ENCODE results near the gene BACE1.

Gene BACE1

DNA sequence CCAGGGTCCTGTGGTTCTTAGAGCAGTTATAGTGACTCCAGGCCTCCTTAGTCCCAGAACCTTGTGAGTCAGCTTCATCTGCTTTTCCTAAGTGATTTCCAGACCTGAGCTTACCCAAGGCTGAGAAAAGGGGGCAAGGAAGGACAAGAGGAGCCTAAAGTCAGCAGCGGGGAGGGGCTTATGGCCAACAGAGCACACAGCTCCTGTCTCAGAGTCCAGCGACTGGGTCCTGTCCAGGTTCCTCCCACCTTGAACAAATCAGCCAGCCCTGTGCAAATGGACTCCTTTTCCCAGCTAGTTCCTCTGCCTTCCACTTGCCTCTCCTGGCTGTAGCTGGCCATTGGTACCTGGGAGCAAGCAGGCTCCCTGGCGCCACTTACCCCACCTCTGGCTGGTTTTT, 10.9 kb downstream of the BACE1 start:
- DNase-seq, result no peak

DNA sequence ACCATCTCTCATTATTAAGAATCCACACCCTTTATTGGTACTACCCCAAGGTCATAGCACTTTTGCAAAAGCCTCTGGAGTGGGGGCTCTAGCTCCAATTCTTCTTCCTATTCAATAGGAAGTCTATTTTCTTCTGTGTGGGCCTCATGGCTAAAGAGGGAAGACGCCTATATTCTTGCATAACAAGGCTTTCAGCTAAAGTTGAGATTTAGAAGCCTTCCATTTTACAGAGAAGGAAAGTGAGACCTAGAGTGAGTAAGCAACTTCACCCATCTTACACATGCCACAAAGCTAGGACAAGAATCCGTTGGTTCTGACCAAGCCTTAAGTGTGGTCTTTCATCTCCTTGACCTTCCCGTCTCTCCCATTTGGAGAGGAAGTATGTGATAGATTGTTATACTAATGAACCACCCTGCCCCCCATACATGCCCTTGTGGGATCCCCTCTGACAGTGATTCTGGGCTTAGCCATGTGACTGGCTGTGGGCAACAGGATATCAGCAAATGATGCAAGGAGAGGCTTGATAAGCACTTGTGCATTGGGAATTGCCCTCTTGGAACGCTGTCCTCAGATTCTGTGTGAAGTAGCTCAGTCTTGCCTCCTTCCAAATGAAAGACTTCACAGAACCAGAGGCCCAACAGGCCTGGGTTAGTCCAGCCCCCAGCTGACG, 12.3 kb downstream of the BACE1 start:
- no peak for DNase-seq

DNA sequence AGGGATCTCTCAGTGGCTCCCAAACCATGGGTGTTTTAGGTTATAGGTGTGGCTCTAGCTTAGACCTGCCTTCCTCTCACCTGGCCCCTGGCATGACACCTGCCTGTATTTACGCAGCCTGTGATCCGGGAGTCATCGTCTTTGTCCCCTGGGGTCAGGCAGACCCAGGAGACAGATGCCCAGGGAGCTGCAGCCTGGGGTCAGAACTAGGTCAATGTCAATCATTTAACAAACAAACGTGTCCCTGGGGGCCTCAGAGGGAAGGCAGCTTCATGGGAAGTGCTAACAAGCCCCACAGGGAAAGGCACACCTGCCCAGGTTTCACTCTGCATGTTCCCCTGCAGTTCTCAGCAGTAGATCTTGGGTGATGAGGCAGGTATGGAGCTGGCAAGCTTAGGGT, 13.0 kb downstream of the BACE1 start:
- DNase-seq, result no peak

DNA sequence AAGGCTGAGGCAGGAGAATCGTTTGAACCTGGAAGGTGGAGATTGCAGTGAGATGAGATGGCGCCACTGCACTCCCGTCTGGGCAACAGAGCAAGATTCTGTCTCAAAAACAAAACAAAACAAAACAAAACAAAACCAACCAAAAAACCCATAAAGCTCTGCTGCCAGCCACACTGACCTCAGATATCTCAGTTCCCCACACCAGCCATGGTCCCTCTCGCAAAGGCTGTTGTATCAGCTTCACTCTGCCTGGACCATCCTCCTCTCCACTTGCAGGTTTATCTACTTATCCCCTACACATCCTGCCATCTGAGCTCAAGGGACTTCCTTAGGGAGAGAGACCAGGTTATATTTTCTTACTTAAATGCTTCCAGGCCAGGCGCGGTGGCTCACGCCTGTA, 13.8 kb downstream of the BACE1 start:
- no peak for DNase-seq

DNA sequence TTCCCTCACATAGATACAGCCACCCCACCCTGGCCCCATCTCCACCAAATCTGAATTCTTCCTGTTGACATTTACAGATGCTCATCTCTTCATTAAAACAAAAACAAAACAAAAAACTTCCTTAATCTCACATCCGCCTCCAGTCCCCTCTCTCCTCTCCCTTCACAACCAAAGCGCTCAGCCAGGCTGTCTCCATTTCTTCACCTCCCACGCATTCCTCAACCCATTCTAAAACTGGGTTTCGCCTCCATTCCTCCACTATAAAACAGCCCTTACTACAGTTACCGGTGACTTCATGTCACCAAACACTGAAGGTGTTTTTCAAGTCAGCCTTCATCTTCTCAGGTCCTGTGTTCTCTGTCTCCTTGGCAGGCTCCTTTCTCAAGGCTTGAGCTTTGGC, 15.3 kb downstream of the BACE1 start:
- DNase-seq, result no peak

DNA sequence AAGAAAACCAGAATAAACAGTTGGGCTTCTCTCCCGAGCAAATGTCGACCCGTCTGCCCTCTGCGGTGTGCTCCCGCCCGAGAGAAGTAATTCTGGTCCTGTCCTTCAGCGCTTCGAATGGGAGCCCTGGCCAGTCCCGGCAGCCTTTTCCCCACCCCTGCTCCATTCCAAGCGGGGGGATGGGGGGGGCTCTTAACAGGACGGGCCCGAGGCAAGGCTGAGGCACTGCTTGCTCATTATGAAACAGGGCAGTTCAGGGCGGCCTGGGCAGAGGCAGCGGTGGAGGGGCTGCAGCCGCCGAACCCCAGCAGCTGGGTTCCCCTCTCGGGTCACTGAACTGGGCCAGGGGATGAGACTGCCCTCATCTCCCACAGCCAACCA, 15.8 kb downstream of the BACE1 start:
- DNase-seq, result no peak

DNA sequence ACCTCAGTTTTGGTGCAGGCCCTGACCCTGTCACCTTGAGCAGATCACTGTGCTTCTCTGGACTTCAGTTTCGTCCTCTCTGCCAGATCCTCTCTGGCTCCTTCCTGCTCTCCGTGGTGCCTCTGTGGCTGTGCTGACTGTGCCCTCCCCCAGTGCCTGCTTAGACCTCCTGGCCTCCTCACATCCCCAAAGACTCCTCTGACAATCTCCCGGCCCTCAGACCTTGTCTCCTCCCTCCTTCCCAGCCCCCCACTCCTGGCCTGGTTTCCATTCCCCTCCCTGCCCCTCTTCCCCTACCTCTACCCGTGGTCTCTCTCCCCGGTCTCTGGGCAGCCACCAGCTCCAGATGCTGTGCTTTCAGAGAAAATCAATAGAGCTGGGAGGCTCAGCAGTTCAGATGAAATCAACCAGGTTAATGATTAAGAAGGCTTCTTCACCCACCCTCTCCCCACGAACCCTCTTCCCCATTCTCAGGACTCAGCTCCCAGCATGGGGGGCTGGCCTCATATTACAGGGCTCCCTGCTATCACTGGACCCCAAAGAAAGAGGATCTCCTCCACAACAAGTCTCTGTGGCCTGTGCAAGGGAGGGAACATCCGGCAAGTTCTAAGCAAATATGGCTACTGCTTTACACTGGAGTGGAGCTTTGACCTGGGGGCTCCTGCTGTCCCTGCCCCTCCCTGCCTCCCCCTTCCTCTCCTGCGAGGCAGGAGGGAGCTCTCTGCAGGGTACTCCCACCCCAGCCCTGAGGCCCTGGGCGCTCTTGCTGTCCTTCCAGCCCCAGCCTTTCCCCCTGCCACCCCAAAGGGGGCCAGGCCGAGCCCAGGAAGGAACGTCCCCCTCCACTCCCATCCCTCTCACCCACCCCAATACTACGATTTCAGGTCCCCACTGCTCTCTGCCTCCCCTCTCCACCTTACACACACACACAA, 16.4 kb downstream of the BACE1 start:
- no peak for DNase-seq

DNA sequence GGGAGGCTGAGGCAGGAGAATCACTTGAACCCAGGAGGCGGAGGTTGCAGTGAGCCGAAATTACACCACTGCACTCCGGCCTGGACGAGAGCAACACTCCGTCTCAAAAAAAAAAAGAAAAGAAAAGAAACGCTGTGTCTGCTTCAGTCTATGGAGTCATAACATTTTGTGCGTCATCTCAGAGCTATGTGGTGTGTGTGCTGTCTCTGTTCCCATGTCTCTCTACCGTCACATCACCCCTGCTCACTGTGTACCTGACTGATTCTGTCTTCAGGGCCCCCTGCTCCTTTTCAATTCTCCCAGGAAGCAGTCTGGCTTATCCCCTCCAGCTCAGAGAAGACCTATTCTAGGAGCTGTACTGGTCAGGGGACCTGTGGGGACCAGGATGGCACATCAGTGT, 17.9 kb downstream of the BACE1 start:
- no peak for DNase-seq

DNA sequence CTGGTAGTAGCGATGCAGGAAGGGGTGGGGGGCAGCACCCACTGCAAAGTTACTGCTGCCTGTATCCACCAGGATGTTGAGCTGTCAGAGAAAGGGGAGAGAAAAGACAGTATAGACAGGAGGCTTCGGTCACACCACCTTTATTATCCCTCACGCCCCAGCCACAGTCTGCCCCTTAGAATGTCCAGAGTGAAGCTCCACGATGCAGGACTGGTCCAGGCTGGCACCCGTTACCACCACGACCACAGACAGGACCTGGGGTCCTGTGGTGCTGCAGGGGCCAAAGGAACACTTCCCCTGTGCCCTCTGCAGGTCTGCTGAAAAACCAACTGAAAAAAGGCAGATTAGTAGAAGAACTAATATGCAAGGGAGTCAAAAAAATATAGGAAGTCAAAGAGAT, 19.2 kb downstream of the BACE1 start:
- no peak for DNase-seq

DNA sequence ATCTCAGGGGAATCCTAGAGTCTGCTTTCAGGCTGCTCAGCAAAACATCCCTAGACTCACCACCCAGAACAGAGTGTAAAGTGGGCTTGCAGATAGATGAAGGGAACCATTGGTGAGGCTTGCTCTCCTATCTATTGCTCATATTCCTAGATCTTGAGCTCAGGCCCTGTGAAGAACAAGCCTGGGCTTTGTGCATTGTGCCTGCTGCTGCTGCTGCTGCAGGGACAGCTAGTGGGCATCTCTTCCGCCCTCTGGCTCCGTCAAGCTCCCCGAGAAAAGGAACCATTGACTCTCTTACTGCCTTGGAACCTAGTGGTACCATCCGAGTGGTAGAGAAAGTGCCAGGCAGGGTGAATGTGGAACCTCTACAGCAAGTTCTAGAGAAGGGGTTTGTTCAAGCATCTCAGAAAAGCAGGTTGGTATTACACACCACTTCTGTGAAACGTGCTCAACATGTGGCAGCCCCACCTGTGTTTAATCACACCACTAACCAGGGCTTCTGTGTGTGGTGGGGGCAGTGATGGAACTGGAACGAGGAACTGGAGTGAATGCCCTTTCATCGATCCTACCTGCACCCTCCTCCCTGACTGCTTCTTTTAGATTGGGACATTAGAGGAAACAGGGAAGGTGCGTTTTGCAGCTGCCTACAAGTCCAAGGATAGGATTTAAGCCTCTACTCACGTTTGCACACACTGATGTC, 20.5 kb downstream of the BACE1 start:
- no peak for DNase-seq

DNA sequence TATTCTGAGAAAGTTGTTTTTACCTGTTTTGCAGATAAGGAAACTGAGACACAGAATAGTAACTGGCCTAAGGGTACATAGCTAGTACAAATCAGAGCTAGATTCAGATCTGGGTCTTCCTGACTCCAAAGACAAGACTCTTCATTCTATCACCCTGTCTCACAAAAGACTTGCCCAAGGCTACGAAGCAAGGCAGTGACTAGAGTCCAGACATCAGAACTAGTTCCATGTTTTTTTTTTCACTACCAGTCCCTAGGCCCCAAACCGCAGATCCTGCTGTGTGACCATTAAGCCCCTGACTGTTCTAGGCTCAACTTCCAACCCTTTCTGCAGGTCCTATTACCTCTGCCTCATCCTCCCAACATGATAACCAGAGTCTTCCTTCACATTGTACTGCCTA, 23.4 kb downstream of the BACE1 start:
- no peak for DNase-seq

DNA sequence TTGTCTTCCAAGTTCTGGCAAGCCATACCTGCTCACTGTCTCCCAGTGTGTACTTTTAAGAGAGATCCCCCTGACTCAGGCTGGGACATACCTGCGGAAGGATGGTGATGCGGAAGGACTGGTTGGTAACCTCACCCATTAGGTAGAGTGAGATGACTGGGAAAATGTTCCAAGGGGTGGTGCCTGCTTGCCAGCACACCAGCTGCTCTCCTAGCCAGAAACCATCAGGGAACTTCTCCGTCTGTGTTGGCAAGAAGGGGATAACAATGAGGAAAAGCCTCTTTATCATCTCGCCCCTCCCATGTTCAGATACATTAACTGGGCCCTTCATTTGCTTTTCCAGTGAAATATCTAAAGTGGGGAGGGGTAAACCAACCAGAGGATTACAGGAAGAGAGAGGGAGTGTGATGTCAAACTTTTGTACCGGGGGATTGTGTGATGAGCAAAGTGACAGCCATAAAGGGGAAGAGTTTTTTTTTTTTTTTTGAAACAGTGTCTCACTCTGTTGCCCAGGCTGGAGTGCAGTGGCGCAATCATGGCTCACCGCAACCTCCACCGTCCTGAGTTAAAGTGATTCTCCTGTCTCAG, 25.2 kb downstream of the BACE1 start, which contains the start of gene BACE1-AS:
Gene BACE1-AS (plus strand): TSS at position 538 of the 588 bp plus-strand sequence.
- DNase-seq, result no peak

DNA sequence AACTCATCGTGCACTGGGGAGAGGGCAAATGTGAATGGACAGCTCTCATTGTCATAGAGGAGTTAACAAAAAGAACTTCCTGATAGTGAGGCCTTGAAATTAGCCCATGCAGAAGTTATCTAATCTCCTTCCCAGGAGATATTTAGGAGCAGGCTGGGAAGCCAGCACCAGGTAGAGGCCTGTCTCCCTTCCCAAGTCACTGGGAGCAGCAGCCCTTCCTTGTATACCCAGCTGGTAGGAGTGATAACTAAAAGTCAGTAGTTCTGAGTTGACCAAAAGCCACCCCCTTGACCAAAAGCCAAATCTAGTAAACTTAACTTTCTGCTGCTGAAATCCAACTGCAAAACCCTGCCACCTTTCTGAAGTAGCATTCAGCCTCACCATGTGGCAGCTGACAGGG, 26.3 kb downstream of the BACE1 start:
- DNase-seq, result no peak

DNA sequence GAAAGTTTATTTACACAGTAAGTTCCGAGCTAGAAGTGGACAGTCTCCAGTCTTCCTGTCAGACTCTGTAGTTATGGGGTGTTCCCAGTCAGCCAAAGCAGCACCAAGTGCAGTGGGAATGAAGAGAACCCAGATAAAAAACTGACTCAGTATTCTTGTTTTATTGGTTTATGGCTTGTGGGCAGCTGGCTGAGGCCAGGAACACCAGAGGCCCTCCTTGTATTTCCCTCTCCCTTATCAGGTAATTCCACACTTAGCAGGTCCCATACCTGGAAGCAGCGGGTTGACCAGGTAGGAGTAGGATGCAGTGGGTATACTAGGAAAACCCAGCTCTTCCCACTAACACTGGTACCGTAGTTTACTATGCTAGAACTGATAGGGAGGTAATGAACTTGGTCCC, 28.4 kb downstream of the BACE1 start:
- DNase-seq, result no peak

DNA sequence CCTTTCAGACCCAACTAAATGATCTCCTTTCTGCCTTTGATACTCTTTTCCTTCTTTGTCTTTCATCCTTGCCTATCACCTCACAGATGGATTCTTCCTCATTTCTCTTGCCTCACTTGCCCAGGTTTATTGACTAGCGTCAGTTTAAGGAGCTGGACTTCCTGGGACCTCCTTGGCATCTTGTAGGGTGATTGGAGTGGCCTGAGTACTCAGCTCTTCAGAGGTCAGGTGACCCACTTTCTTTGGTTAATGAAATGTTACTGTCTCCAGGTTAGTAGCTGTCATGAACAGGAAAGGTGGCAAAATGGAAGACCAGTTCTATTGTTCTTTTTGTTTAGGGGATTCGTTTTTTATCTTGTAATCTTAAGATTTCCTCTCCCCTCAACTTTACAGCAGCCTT, 29.5 kb downstream of the BACE1 start:
- no peak for DNase-seq

DNA sequence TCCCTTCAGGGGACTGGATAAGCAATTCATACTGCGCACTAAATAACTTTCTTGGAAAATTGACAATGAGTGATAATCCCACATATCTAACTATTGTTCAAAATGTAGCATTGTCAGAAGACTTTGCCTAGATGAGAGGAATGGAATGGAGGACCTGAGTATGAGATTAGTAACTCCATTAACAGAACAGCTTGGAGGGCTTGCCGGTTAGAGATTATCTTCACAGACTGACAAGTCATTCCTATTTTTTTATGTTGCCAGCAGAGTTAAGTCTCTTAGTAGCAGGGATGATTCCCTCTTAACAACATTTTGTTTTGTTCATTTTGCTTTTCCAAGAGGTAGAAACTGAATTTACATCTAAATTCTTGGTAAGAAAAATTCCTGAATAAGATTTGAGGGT, 32.0 kb downstream of the BACE1 start:
- no peak for DNase-seq

DNA sequence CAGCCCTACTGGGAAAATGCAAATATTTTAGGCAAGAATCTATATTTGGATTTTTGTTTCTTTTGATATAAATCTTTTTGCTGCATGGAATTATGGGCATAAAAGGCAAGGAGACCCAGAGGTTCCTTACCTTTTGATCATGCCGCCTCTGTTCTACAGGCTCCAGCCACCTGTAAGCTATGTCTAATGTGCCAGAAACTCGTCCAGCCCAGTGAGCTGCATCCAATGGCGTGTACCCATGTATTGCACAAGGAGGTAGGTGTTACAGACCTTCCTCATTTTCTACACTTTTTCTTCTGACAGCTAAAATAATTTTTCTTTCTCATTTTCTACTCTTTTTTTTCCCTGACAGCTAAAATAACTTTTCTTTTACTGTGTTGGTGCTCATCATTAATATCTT, 33.1 kb downstream of the BACE1 start:
- no peak for DNase-seq

DNA sequence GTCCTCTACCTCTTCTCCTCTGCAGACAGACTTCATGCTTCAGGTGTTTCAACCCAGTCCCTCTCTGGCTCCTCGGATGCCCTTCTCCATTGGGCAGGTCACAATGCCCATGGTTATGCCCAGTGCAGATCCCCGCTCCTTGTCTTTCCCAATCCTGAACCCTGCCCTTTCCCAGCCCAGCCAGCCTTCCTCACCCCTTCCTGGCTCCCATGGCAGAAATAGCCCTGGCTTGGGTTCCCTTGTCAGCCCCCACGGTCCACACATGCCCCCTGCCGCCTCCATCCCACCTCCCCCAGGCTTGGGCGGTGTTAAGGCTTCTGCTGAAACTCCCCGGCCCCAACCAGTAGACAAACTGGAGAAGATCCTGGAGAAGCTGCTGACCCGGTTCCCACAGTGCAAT, 34.2 kb downstream of the BACE1 start:
- no peak for DNase-seq

DNA sequence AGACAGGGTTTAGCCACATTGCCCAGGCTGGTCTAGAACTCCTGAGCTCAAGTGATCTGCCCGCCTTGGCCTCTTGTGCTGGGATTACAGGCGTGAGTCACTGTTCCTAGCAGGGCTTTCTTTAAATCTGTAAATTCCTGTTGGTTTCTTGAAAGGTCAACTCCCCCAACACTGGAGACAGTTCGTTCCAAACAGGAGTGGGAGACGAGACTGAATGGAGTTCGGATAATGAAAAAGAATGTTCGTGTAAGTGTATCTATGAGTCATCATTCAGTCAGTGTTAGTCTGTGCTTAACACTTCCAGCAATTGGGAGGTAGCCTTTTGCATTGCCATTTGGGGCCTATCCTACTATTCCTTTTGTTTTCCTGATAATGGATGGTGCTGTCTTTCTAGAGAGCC, 34.9 kb downstream of the BACE1 start:
- DNase-seq, result no peak

DNA sequence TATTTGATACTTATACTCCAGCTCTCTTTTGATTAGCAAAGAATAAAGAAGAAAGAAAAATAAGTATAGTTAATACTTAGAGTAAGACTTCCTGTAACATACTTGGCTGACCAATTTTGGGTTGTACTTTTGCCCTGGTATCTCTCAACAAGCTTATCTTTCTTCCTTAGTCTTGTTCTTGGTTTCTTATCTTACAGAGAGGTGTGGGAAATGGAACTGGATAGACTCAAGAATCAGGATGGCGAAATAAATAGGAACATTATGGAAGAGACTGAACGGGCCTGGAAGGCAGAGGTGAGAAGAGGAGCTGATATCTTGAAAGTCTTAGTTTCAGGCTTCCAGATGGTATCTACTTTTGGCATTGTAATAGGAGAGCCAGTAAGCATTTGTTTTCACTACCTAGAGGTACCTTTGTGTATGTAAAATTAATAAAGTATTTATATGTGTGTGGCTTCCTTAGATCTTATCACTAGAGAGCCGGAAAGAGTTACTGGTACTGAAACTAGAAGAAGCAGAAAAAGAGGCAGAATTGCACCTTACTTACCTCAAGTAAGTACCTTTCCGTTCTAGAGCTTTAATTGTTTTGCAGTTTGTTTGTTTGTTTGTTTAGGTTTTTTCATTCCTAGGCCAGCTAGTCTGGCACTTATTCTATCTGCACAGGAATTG, 36.2 kb downstream of the BACE1 start:
- DNase-seq, result no peak

DNA sequence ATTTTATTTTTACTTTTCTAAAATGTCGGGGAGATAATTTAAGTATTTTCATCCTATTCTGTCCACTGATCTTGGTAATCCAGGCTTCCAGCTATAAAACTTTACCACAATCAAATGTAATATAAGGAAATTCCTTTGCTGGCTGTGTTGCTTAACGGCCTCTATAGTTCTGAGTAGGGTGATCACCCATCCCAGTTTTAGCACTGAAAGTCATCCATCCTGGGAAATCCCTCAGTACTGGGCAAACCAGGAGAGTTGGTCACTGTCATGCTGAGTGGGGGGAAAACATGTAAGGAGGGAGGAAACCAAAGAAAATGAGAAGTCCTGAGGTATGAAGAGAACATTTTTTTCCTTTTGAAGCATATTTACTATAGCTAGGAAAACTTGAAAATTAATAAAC, 37.7 kb downstream of the BACE1 start:
- DNase-seq, result no peak

DNA sequence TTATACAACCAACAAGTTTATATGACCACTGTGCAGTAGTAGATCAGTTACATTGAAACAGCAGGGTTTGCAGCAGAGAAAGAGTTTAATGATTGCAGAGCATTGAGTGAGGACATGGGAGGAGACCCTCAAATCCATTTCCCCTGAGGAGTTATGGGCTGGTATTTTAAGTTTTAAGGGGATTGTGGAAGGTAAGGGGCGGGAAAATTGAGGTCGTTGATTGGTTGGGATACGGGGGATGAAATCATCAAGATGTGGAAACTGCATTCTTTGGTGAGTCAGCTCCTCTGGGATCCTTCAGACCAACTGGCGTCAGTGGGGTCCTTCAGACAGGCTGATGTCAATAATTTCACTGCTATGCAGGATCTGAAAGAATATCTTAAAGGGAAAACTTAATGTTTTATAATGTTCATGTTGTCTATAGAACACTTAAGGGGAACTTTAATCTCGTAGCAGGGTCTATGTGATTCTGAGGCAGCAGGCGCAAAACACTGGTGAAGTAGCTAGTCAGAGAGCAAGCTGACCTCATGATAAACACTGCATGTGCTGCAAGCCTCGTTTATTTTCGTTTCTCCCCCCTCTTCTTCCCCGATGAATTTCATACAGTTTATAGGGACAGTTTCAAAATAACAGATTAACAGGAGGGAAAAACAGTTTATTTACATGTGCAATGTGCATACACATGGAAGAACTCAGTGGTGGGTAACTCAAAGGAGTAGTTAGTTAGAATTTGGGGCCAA, 42.3 kb downstream of the BACE1 start:
- no peak for DNase-seq
